ENCODE results near the gene NOL9. TPM values are rescaled to one million over a fixed set of nuclear protein-coding genes. Genes with fewer than 3 reads are reported as not detected.

The NOL9 gene
- total and polyA plus RNA-seq, 2 of the 13 experiments (the other 11 are each of a cell fraction or from before 2014, with no cell fraction given) = 18.0 to 24.7 TPM

DNA sequence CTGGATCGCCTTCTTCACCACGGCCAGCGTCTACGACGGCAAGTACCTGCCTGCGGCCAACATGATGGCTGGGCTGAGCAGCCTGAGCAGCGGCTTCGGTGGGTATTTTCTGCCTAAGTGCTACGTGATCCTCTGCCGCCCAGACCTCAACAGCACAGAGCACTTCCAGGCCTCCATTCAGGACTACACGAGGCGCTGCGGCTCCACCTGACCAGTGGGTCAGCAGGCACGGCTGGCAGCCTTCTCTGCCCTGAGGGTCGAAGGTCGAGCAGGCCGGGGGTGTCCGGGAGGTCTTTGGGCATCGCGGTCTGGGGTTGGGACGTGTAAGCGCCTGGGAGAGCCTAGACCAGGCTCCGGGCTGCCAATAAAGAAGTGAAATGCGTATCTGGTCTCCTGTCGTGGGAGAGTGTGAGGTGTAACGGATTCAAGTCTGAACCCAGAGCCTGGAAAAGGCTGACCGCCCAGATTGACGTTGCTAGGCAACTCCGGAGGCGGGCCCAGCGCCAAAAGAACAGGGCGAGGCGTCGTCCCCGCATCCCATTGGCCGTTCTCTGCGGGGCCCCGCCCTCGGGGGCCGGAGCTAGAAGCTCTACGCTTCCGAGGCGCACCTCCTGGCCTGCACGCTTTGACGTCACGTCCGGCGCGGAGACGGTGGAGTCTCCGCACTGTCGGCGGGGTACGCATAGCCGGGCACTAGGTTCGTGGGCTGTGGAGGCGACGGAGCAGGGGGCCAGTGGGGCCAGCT lies 25.2 kb upstream of the NOL9 start, which contains the start of gene ZBTB48 (continued):
- TF ChIP-seq, protein P1, sequence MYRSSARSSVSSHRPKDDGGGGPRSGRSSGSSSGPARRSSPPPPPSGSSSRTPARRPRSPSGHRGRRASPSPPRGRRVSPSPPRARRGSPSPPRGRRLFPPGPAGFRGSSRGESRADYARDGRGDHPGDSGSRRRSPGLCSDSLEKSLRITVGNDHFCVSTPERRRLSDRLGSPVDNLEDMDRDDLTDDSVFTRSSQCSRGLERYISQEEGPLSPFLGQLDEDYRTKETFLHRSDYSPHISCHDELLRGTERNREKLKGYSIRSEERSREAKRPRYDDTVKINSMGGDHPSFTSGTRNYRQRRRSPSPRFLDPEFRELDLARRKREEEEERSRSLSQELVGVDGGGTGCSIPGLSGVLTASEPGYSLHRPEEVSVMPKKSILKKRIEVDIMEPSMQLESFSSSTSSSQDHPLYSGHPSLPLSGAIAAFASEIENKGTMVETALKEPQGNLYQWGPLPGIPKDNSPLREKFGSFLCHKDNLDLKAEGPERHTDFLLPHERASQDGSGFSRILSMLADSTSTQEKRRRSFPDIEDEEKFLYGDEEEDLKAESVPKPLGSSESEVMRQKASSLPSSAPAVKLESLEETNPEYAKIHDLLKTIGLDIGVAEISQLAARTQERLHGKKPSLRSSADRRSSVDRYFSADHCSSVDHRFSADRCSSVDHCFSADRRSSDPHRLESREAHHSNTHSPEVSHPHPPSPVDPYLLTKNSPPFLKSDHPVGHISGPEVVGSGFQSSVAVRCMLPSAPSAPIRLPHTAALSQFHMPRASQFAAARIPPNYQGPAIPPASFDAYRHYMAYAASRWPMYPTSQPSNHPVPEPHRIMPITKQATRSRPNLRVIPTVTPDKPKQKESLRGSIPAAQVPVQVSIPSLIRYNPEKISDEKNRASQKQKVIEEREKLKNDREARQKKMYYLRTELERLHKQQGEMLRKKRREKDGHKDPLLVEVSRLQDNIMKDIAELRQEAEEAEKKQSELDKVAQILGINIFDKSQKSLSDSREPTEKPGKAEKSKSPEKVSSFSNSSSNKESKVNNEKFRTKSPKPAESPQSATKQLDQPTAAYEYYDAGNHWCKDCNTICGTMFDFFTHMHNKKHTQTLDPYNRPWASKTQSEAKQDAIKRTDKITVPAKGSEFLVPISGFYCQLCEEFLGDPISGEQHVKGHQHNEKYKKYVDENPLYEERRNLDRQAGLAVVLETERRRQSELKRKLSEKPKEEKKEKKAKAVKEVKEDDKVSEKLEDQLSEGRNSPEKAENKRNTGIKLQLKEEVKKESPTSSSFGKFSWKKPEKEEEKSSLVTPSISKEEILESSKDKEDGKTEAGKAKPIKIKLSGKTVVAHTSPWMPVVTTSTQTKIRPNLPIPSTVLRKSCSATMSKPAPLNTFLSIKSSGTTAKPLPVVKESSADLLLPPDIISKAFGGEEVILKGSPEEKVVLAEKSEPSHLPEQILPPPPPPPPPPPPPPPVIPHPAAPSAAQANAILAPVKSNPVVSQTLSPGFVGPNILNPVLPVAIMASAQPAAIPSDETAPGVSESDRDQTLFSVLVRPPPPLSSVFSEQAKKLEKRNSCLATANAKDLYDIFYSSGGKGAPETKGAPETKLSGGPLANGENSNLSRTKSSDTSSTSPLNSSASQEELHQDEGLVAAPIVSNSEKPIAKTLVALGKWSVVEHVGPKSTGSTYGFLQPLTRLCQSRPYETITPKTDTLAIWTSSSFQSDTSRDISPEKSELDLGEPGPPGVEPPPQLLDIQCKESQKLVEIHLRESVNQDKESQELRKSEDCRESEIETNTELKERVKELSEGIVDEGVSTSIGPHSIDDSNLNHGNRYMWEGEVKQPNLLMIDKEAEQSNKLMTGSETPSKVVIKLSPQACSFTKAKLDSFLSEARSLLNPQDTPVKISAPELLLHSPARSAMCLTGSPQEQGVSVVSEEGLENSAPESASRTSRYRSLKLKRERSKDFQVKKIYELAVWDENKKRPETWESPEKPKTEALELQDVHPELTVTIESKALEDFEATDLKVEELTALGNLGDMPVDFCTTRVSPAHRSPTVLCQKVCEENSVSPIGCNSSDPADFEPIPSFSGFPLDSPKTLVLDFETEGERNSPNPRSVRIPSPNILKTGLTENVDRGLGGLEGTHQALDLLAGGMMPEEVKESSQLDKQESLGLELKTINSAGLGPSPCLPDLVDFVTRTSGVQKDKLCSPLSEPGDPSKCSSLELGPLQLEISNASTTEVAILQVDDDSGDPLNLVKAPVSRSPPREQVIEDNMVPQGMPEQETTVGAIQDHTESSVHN (CRISPR knock-in tag; IDR thresholded peaks at IDR 0.05) = peak; percentile 72; the same call in 1 of the 2 replicates
- peak; percentile 91 for TF ChIP-seq CREM (IDR thresholded peaks at IDR 0.05)
- TF ChIP-seq CREM (CRISPR knock-in tag; IDR thresholded peaks at IDR 0.05) = peak; percentile 68
- TF ChIP-seq SIN3B (IDR thresholded peaks at IDR 0.05; ENCODE audit: low read length) = no peak
- TF ChIP-seq, protein P2, sequence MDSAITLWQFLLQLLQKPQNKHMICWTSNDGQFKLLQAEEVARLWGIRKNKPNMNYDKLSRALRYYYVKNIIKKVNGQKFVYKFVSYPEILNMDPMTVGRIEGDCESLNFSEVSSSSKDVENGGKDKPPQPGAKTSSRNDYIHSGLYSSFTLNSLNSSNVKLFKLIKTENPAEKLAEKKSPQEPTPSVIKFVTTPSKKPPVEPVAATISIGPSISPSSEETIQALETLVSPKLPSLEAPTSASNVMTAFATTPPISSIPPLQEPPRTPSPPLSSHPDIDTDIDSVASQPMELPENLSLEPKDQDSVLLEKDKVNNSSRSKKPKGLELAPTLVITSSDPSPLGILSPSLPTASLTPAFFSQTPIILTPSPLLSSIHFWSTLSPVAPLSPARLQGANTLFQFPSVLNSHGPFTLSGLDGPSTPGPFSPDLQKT (CRISPR knock-in tag; IDR thresholded peaks at IDR 0.05; ENCODE audit: borderline replicate concordance) = no peak
- TF ChIP-seq ISX (CRISPR knock-in tag; conservative IDR thresholded peaks at IDR 0.05) = no peak
- TF ChIP-seq, protein P3, sequence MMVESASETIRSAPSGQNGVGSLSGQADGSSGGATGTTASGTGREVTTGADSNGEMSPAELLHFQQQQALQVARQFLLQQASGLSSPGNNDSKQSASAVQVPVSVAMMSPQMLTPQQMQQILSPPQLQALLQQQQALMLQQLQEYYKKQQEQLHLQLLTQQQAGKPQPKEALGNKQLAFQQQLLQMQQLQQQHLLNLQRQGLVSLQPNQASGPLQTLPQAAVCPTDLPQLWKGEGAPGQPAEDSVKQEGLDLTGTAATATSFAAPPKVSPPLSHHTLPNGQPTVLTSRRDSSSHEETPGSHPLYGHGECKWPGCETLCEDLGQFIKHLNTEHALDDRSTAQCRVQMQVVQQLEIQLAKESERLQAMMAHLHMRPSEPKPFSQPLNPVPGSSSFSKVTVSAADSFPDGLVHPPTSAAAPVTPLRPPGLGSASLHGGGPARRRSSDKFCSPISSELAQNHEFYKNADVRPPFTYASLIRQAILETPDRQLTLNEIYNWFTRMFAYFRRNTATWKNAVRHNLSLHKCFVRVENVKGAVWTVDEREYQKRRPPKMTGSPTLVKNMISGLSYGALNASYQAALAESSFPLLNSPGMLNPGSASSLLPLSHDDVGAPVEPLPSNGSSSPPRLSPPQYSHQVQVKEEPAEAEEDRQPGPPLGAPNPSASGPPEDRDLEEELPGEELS (CRISPR knock-in tag; IDR thresholded peaks at IDR 0.05) = no peak
- no peak for TF ChIP-seq PRMT3 (CRISPR knock-in tag; IDR thresholded peaks at IDR 0.05; ENCODE audit: borderline replicate concordance, low read depth)
- TF ChIP-seq ZFX (CRISPR knock-in tag; IDR thresholded peaks at IDR 0.05; ENCODE audit: low read depth) = peak; percentile 86
- TF ChIP-seq, protein P4, sequence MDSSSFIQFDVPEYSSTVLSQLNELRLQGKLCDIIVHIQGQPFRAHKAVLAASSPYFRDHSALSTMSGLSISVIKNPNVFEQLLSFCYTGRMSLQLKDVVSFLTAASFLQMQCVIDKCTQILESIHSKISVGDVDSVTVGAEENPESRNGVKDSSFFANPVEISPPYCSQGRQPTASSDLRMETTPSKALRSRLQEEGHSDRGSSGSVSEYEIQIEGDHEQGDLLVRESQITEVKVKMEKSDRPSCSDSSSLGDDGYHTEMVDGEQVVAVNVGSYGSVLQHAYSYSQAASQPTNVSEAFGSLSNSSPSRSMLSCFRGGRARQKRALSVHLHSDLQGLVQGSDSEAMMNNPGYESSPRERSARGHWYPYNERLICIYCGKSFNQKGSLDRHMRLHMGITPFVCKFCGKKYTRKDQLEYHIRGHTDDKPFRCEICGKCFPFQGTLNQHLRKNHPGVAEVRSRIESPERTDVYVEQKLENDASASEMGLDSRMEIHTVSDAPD (CRISPR knock-in tag; IDR thresholded peaks at IDR 0.05) = no peak
- TF ChIP-seq HOXA7 (CRISPR knock-in tag; IDR thresholded peaks at IDR 0.05) = no peak
- peak; percentile 14; the same call in 1 of the 2 replicates for TF ChIP-seq FOXK1 (CRISPR knock-in tag; IDR thresholded peaks at IDR 0.05; ENCODE audit: borderline replicate concordance, low read depth)
- TF ChIP-seq KDM2A (CRISPR knock-in tag; IDR thresholded peaks at IDR 0.05; ENCODE audit: borderline replicate concordance, low read depth) = peak; percentile 84; the same call in 1 of the 2 replicates
- TF ChIP-seq, protein P5, sequence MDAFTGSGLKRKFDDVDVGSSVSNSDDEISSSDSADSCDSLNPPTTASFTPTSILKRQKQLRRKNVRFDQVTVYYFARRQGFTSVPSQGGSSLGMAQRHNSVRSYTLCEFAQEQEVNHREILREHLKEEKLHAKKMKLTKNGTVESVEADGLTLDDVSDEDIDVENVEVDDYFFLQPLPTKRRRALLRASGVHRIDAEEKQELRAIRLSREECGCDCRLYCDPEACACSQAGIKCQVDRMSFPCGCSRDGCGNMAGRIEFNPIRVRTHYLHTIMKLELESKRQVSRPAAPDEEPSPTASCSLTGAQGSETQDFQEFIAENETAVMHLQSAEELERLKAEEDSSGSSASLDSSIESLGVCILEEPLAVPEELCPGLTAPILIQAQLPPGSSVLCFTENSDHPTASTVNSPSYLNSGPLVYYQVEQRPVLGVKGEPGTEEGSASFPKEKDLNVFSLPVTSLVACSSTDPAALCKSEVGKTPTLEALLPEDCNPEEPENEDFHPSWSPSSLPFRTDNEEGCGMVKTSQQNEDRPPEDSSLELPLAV (CRISPR knock-in tag; conservative IDR thresholded peaks at IDR 0.05; ENCODE audit: low read depth) = no peak
